ENCODE data around the gene ZBTB7C.

DNA sequence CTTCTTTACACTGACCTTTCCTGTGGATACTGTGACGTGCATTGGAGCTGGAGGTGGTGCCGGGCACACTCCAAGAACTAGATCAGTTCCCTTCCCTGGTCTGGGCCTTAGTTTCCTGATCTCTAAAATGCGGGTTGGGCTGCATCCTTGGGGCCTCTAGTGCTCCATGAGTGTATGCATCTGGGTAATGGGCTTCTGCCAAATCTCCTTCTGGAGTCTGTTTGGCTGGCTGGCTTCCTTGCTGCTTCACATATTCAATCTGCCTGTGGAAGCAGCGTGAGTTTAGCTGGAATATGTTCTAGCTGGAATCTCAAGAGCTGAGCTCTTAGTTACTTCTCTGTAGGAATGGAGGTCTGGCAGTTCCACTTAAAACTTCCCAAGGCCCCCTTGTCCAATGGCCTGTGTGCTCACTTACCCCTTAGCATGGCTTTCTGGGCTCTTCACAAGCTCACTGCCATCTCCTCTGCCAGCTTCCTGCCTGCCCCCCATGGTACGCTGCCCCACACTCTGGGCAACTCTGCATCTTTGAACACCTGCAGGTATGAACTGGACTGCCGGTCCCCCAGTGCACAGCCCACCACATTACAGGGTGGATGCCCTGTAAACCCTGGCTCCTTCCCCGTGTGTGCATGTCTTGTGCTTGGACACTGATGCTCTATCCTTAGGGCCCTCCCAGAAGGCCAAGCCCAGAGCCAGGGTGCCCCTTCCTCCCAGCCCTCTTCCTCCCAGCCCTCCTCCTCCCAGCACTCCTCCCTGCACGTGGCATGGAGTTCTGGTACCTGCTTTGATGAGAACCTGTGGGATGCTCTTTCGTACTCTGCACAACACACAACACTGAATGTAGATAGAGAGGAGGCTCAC, 375.2 kb downstream of the ZBTB7C start:
- TF ChIP-seq, protein P1, sequence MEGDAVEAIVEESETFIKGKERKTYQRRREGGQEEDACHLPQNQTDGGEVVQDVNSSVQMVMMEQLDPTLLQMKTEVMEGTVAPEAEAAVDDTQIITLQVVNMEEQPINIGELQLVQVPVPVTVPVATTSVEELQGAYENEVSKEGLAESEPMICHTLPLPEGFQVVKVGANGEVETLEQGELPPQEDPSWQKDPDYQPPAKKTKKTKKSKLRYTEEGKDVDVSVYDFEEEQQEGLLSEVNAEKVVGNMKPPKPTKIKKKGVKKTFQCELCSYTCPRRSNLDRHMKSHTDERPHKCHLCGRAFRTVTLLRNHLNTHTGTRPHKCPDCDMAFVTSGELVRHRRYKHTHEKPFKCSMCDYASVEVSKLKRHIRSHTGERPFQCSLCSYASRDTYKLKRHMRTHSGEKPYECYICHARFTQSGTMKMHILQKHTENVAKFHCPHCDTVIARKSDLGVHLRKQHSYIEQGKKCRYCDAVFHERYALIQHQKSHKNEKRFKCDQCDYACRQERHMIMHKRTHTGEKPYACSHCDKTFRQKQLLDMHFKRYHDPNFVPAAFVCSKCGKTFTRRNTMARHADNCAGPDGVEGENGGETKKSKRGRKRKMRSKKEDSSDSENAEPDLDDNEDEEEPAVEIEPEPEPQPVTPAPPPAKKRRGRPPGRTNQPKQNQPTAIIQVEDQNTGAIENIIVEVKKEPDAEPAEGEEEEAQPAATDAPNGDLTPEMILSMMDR (IDR thresholded peaks at IDR 0.05), result no peak
- no peak for TF ChIP-seq POLR2A (IDR thresholded peaks at IDR 0.05)

All from body of pancreas (tissue), 4 donors.